GM23338 (cell line): Measurements from ENCODE around the gene SLC20A1. TPM values are rescaled to one million over a fixed set of nuclear protein-coding genes. Genes with fewer than 3 reads are reported as not detected.

Experiments
- ATAC-seq: fragments of 200-7000 bp; cut with Tn5 transposase; 3 replicates; pipeline ENCODE4 v1.9.1; 2020
- DNase-seq: peaks from one replicate; pipeline ENCODE4 v3.0.0-alpha.2; 2015; ENCODE audit warnings: low spot score
- H2AFZ ChIP-seq: fragments of 200-600 bp; sonication (generic); 2 replicates; pipeline ENCODE4 v1.8.0; 2016; ENCODE audit warnings: antibody characterized with exemption, mild to moderate bottlenecking, moderate library complexity
- H3F3A ChIP-seq: fragments of 200-600 bp; sonication (generic); replicated peaks from 2 replicates; pipeline ENCODE4 v1.8.0; 2017; ENCODE audit warnings: antibody characterized with exemption, mixed run types, low read depth
- H3K27ac ChIP-seq: fragments of 200-600 bp; sonication (generic); 2 replicates; pipeline ENCODE4 v1.6.1; 2016; ENCODE audit warnings: low read depth
- H3K27me3 ChIP-seq: fragments of 200-600 bp; sonication (generic); 2 replicates; pipeline ENCODE4 v1.8.0; 2016; ENCODE audit warnings: mild to moderate bottlenecking, mixed run types, moderate library complexity; ENCODE audit not compliant: insufficient read depth
- H3K36me3 ChIP-seq: fragments of 200-600 bp; sonication (generic); 2 replicates; pipeline ENCODE4 v1.8.0; 2016; ENCODE audit warnings: mild to moderate bottlenecking; ENCODE audit not compliant: insufficient read depth
- H3K4me1 ChIP-seq: fragments of 200-600 bp; sonication (generic); 2 replicates; pipeline ENCODE4 v1.8.0; 2016; ENCODE audit warnings: mild to moderate bottlenecking, moderate library complexity; ENCODE audit not compliant: insufficient read depth
- H3K4me2 ChIP-seq: fragments of 200-600 bp; sonication (generic); 2 replicates; pipeline ENCODE4 v1.7.1; 2017; ENCODE audit warnings: mixed run types
- H3K4me3 ChIP-seq: fragments of 200-600 bp; sonication (generic); 2 replicates; pipeline ENCODE4 v1.6.1; 2016; ENCODE audit warnings: mixed run types
- H3K79me2 ChIP-seq: fragments of 200-600 bp; sonication (generic); replicated peaks from 2 replicates; pipeline ENCODE4 v1.8.0; 2017; ENCODE audit warnings: mild to moderate bottlenecking; ENCODE audit not compliant: insufficient read depth
- H3K9me2 ChIP-seq: fragments of 200-600 bp; sonication (generic); 2 replicates; pipeline ENCODE4 v1.8.0; 2017; ENCODE audit not compliant: insufficient read depth
- H4K20me1 ChIP-seq: fragments of 200-600 bp; sonication (generic); replicated peaks from 2 replicates; pipeline ENCODE4 v1.8.0; 2017; ENCODE audit warnings: mild to moderate bottlenecking; ENCODE audit not compliant: insufficient read depth
- H3K27ac Mint-ChIP-seq: 2 replicates; pipeline ENCODE4 v1.8.0; 2020; ENCODE audit warnings: inconsistent platforms, mild to moderate bottlenecking, moderate library complexity, mixed read lengths
- H3K27me3 Mint-ChIP-seq: 3 replicates; pipeline ENCODE4 v1.8.0; 2022; ENCODE audit warnings: low read depth, mild to moderate bottlenecking, moderate library complexity, mixed read lengths, inconsistent platforms; ENCODE audit not compliant: insufficient read depth, poor library complexity
- H3K36me3 Mint-ChIP-seq: 3 replicates; pipeline ENCODE4 v1.8.0; 2021; ENCODE audit warnings: low read depth, mild to moderate bottlenecking, inconsistent platforms, moderate library complexity, mixed read lengths
- H3K4me1 Mint-ChIP-seq: 3 replicates; pipeline ENCODE4 v1.8.0; 2020; ENCODE audit warnings: mild to moderate bottlenecking, inconsistent platforms, mixed read lengths
- H3K4me3 Mint-ChIP-seq: 3 replicates; pipeline ENCODE4 v1.8.0; 2021; ENCODE audit warnings: moderate library complexity, mild to moderate bottlenecking, inconsistent platforms, mixed read lengths
- H3K9me3 Mint-ChIP-seq: 3 replicates; pipeline ENCODE4 v1.8.0; 2020; ENCODE audit warnings: moderate library complexity, mild to moderate bottlenecking, inconsistent platforms, mixed read lengths
- CTCF ChIP-seq, 2 experiments: fragments of 200-600 bp in 1 of 2; sonication (generic) in 1 of 2; conservative IDR thresholded peaks; 2 replicates each; pipeline versions ENCODE4 v1.5.1 to v1.6.1; 2016 to 2017; ENCODE audit warnings: antibody characterized with exemption in 2 of 2, low read depth in 2 of 2, mild to moderate bottlenecking in 2 of 2, moderate library complexity in 1 of 2
- EZH2phosphoT487 ChIP-seq: fragments of 200-600 bp; sonication (generic); IDR thresholded peaks from one replicate; pipeline ENCODE4 v1.8.1; 2018; ENCODE audit warnings: antibody characterized with exemption; ENCODE audit not compliant: unreplicated experiment
- STAT1 ChIP-seq: IDR thresholded peaks from one replicate; pipeline ENCODE4 v1.6.1; 2016; ENCODE audit warnings: antibody characterized with exemption; ENCODE audit not compliant: unreplicated experiment
- ZNF114 ChIP-seq: fragments of 250-450 bp; sonication (Bioruptor Pico); IDR thresholded peaks from 2 replicates; pipeline ENCODE4 v1.5.0; 2020; ENCODE audit warnings: mild to moderate bottlenecking, moderate library complexity
- ZNF331 ChIP-seq: fragments of 250-450 bp; sonication (Bioruptor Pico); IDR thresholded peaks from 2 replicates; pipeline ENCODE4 v1.5.0; 2020; ENCODE audit warnings: low read depth, mild to moderate bottlenecking, moderate library complexity
- polyA plus RNA-seq: library from polyadenylated mRNA; unstranded; fragments of >200 nt; fragmentation: Nextera tagmentation; extraction: Ambion mirVana; gene quantifications from 2 replicates; pipeline ENCODE4 v1.2.1, GENCODE V29; 2016
- total RNA-seq: library from RNA; depleted of rRNA; stranded (reverse); fragments of >200 nt; shearing (Covaris generic); gene quantifications from 2 replicates; pipeline ENCODE4 v1.2.3, GENCODE V29; 2014
- TF ChIP-seq, protein P1 (sequence below): fragments of 250-450 bp; sonication (Bioruptor Pico); IDR thresholded peaks from 2 replicates; pipeline ENCODE4 v1.5.0; 2020; ENCODE audit warnings: mild to moderate bottlenecking, moderate library complexity

The SLC20A1 gene
- total and polyA plus RNA-seq, 2 experiments from 2014 or later: 52.9 to 84.3 TPM

DNA sequence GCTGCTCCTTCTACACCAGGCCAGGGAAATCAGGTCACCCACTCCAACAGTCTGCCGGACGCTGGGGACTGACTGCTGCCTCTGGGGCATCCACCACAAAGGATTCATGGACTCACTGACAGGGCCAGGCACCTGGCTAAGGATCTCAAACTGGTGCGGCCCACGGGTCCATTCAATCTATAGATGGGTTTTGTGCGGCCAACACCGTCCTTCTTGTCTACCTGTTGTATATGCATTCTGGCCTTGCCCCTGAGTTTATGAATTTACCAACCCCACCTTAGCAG lies 10.9 kb upstream of the SLC20A1 start (continued):
- TF ChIP-seq, protein P1, sequence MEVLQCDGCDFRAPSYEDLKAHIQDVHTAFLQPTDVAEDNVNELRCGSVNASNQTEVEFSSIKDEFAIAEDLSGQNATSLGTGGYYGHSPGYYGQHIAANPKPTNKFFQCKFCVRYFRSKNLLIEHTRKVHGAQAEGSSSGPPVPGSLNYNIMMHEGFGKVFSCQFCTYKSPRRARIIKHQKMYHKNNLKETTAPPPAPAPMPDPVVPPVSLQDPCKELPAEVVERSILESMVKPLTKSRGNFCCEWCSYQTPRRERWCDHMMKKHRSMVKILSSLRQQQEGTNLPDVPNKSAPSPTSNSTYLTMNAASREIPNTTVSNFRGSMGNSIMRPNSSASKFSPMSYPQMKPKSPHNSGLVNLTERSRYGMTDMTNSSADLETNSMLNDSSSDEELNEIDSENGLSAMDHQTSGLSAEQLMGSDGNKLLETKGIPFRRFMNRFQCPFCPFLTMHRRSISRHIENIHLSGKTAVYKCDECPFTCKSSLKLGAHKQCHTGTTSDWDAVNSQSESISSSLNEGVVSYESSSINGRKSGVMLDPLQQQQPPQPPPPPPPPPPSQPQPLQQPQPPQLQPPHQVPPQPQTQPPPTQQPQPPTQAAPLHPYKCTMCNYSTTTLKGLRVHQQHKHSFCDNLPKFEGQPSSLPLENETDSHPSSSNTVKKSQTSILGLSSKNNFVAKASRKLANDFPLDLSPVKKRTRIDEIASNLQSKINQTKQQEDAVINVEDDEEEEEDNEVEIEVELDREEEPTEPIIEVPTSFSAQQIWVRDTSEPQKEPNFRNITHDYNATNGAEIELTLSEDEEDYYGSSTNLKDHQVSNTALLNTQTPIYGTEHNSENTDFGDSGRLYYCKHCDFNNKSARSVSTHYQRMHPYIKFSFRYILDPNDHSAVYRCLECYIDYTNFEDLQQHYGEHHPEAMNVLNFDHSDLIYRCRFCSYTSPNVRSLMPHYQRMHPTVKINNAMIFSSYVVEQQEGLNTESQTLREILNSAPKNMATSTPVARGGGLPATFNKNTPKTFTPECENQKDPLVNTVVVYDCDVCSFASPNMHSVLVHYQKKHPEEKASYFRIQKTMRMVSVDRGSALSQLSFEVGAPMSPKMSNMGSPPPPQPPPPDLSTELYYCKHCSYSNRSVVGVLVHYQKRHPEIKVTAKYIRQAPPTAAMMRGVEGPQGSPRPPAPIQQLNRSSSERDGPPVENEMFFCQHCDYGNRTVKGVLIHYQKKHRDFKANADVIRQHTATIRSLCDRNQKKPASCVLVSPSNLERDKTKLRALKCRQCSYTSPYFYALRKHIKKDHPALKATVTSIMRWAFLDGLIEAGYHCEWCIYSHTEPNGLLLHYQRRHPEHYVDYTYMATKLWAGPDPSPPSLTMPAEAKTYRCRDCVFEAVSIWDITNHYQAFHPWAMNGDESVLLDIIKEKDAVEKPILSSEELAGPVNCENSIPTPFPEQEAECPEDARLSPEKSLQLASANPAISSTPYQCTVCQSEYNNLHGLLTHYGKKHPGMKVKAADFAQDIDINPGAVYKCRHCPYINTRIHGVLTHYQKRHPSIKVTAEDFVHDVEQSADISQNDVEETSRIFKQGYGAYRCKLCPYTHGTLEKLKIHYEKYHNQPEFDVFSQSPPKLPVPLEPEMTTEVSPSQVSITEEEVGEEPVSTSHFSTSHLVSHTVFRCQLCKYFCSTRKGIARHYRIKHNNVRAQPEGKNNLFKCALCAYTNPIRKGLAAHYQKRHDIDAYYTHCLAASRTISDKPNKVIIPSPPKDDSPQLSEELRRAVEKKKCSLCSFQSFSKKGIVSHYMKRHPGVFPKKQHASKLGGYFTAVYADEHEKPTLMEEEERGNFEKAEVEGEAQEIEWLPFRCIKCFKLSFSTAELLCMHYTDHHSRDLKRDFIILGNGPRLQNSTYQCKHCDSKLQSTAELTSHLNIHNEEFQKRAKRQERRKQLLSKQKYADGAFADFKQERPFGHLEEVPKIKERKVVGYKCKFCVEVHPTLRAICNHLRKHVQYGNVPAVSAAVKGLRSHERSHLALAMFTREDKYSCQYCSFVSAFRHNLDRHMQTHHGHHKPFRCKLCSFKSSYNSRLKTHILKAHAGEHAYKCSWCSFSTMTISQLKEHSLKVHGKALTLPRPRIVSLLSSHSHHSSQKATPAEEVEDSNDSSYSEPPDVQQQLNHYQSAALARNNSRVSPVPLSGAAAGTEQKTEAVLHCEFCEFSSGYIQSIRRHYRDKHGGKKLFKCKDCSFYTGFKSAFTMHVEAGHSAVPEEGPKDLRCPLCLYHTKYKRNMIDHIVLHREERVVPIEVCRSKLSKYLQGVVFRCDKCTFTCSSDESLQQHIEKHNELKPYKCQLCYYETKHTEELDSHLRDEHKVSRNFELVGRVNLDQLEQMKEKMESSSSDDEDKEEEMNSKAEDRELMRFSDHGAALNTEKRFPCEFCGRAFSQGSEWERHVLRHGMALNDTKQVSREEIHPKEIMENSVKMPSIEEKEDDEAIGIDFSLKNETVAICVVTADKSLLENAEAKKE (CRISPR knock-in tag): no peak
- TF ChIP-seq ZNF114 (no peak), ZNF331 (CRISPR knock-in tag) (no peak), STAT1 (no peak)

DNA sequence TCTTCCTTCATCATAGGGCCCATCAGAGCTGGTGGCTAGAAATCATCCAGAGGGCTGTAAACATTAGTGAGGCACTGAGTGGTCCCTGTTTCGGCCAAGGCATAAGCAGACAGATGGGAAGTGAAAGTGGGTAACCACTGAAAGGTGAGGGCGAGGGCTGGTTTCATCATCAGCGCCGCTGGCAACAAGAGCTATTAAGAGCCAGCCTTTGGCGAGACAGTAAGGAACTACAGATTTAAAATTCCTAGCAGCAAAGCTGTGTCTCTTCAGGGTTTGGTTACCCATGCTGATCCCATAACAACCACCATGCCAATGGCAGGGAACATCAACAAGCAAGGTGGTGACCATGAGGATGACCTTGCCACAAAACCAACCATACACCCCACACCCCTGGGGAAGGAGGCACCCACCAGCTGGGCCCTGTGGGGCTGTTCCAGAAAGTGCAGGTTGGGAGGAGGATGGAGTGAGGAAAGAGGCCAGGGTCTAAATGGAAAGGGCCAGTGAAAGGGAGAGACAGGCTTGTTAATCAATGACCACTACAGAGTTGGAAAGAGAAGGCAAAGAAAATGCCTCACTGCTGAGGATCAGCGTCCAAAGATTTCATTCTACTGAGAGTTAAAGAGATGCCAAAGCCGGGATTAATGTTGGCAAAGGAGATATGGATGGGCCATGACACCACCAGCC lies 9.0 kb upstream of the SLC20A1 start:
- no peak overlapping the region for H3K27ac Mint-ChIP-seq
- no peak for ATAC-seq
- TF ChIP-seq CTCF (conservative IDR thresholded peaks at IDR 0.05; ENCODE audit: low read depth in 2 of 2) (no peak), EZH2phosphoT487 (no peak), ZNF114 (no peak)
- TF ChIP-seq, protein P1 (CRISPR knock-in tag): no peak

More for the DNA sequence above, 9.0 kb upstream of the SLC20A1 start:
- Histone ChIP-seq H3K79me2 (no peaks in the 10 kb centered on the region), H3K27ac (no peak overlapping the region), H3K9me2 (no peaks in the 10 kb centered on the region), H3K27me3 (no peaks in the 10 kb centered on the region), H3K4me1 (peaks cover 2% of the 10 kb centered on the region; the same call in 1 of the 2 replicates), H3K36me3 (no peaks in the 10 kb centered on the region), H3K4me2 (no peak overlapping the region), H3K4me3 (no peak overlapping the region), H3F3A (no peaks in the 10 kb centered on the region), H4K20me1 (no peaks in the 10 kb centered on the region), H2AFZ (no peak overlapping the region)
- no peak for DNase-seq
- H3K9me3 Mint-ChIP-seq: no peaks in the 10 kb centered on the region
- H3K4me1 Mint-ChIP-seq: peaks cover 7% of the 10 kb centered on the region
- no peak overlapping the region for H3K4me3 Mint-ChIP-seq
- no peaks in the 10 kb centered on the region for H3K36me3 Mint-ChIP-seq
- H3K27me3 Mint-ChIP-seq: peaks cover 5% of the 10 kb centered on the region
